BLaER1 treated with 17β-estradiol and CSF1 and Interleukin-3, amounts not matched to agents 10 nM and 100 nM (cell line): Measurements from ENCODE around the gene DMRT2.

ENCODE experiments used
- H3K27ac ChIP-seq, 11 experiments: shearing (Covaris generic); formaldehyde crosslinking; 2 replicates each; pipeline ENCODE4 v1.8.1; 2022
- H3K27me3 ChIP-seq, 11 experiments: shearing (Covaris generic); formaldehyde crosslinking; 2 replicates each; pipeline ENCODE4 v1.8.1; 2022
- H3K36me3 ChIP-seq, 11 experiments: shearing (Covaris generic); formaldehyde crosslinking; 2 replicates each; pipeline ENCODE4 v1.8.1; 2022
- H3K4me1 ChIP-seq, 10 experiments: shearing (Covaris generic); formaldehyde crosslinking; 2 replicates each; pipeline ENCODE4 v1.8.1; 2022
- H3K4me2 ChIP-seq, 11 experiments: shearing (Covaris generic); formaldehyde crosslinking; 2 replicates each; pipeline ENCODE4 v1.8.1; 2022
- H3K4me3 ChIP-seq, 10 experiments: shearing (Covaris generic); formaldehyde crosslinking; 2 replicates each; pipeline ENCODE4 v1.8.1; 2022
- H3K9ac ChIP-seq, 11 experiments: shearing (Covaris generic); formaldehyde crosslinking; 2 replicates each; pipeline ENCODE4 v1.8.1; 2022
- H3K9me3 ChIP-seq, 11 experiments: shearing (Covaris generic); formaldehyde crosslinking; replicated peaks in 1 of 11; 2 replicates each; pipeline ENCODE4 v1.8.1; 2022
- H4K20me1 ChIP-seq, 11 experiments: shearing (Covaris generic); formaldehyde crosslinking; 2 replicates each; pipeline ENCODE4 v1.8.1; 2022
- Cebpa-rat ChIP-seq, 11 experiments: shearing (Covaris generic); IDR thresholded peaks; 2 replicates each; pipeline ENCODE4 v1.8.1; 2022

DMRT2 gene

DNA sequence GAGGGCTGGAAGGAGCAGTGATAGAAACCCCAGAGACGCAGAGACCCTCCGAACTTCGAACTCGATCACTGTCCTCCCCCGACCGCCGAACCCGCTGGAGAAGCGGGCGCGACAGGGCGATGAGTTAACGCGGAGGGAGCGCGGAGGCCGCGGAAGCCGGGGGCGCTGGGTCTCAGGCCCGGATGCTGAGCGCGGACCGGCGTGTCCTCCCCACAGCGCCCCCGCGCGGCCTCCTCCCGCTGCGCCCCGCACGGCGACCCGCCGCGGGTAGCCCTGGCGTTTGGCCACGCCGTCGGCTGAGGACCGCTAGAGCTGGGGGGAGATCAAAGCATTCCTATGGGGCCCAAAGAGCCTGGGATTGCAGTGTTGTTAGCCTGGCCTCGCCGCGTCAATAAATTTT is 7.7 kb upstream of the DMRT2 start:
- peaks cover 26 to 43% (median 31%) of the 10 kb centered on the region in 11 experiments for H3K9me3 ChIP-seq
- no peaks in the 10 kb centered on the region for H3K36me3 ChIP-seq
- TF ChIP-seq Cebpa-rat (IDR thresholded peaks at IDR 0.05) = no peak
- peaks cover 0 to 4% (median 1%) of the 10 kb centered on the region in 10 experiments; a peak in 6 of 20 replicates for H3K4me1 ChIP-seq
- no peak overlapping the region for H3K4me2 ChIP-seq
- H3K4me3 ChIP-seq = no peak overlapping the region
- H3K27ac ChIP-seq = no peak overlapping the region
- peaks cover 37 to 46% (median 42%) of the 10 kb centered on the region in 11 experiments for H3K27me3 ChIP-seq
- H4K20me1 ChIP-seq = no peaks in the 10 kb centered on the region
- H3K9ac ChIP-seq = no peak overlapping the region

DNA sequence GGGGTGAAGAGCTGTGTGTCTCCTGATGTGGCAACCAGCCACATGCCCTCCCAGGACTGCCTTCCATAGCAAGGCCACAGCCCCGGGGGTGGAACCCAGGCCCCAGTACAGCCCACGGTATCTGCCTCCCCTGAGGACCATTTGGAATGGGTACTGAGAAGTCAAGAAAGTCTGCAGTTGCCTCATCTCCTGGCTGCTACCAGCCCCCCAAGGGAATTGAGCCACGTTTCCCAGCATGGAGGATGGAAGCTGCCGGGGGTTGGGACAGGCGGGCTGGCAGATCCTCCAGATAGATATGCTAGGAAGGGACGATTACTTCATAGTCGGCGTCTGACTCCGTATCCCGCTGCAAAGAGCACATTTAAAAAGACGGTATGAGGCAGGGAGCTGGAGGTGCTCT is 5.5 kb upstream of the DMRT2 start:
- H3K27me3 ChIP-seq = peaks cover 59 to 67% (median 64%) of the 10 kb centered on the region in 11 experiments
- no peak for TF ChIP-seq Cebpa-rat (IDR thresholded peaks at IDR 0.05)
- peaks cover 41 to 59% (median 46%) of the 10 kb centered on the region in 11 experiments for H3K9me3 ChIP-seq
- no peaks in the 10 kb centered on the region for H4K20me1 ChIP-seq
- no peak overlapping the region for H3K4me2 ChIP-seq
- peaks cover 0 to 16% (median 7%) of the 10 kb centered on the region in 10 experiments; a peak in 8 of 20 replicates for H3K4me1 ChIP-seq
- H3K4me3 ChIP-seq = no peak overlapping the region
- no peak overlapping the region for H3K9ac ChIP-seq
- no peak overlapping the region for H3K27ac ChIP-seq
- no peaks in the 10 kb centered on the region for H3K36me3 ChIP-seq

DNA sequence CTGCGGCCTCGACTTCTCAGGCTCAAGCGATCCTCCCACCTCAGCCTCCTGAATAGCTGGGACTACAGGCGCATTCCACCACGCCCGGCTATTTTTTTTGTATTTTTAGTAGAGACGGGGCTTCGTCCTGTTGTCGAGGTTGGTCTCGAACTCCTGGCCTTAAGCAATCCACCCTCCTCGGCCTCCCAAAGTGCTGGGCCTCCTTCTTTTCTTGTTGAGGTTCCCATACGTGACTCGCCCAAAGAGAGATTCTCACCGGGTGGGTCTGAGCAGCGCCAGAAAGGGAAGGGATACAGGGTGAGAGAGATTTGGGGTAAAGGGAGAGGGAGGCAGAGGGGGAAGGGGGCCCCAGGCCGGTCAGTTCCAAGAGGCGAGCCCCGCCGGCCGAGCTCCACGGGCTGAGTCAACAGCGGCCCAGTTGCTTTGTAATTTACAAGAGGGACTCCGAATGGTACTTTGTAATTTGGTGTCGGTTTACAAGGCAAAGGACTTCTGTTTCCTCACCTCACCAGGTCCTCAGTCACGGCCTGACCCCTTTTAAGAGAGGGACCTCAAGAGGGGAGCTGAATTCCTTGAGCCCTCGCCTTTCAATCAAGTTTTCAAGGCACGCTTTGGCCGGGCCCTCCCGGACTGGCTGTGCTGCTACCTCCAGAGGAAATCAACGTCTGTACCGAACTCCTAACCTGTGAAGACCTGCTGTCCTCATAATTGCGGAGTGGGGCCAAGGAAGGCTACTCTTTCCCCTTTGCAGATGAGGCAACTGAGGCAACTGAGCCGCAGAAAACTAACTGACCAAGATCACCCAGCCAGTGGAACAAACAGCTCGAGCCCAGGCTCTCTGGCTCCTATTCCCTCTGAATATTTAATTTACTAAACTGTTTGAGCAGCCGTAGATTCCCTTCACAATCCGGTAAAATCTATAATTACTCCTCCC is 3.3 kb upstream of the DMRT2 start:
- H3K36me3 ChIP-seq = no peaks in the 10 kb centered on the region; a peak in 2 of 22 replicates
- no peak for TF ChIP-seq Cebpa-rat (IDR thresholded peaks at IDR 0.05)
- peaks cover 64 to 81% (median 68%) of the 10 kb centered on the region in 11 experiments for H3K9me3 ChIP-seq
- H3K27ac ChIP-seq = no peak overlapping the region
- H4K20me1 ChIP-seq = no peaks in the 10 kb centered on the region
- peaks cover 0 to 16% (median 7%) of the 10 kb centered on the region in 10 experiments; a peak in 8 of 20 replicates for H3K4me1 ChIP-seq
- H3K4me2 ChIP-seq = peak overlapping the region; percentile 53 to 94 (median 82); a peak in 18 of 22 replicates
- H3K27me3 ChIP-seq = peaks cover 81 to 90% (median 86%) of the 10 kb centered on the region in 11 experiments
- peak overlapping the region in 6 of 10 experiments; percentile 46 to 66 (median 52); a peak in 6 of 20 replicates for H3K4me3 ChIP-seq
- no peak overlapping the region for H3K9ac ChIP-seq

DNA sequence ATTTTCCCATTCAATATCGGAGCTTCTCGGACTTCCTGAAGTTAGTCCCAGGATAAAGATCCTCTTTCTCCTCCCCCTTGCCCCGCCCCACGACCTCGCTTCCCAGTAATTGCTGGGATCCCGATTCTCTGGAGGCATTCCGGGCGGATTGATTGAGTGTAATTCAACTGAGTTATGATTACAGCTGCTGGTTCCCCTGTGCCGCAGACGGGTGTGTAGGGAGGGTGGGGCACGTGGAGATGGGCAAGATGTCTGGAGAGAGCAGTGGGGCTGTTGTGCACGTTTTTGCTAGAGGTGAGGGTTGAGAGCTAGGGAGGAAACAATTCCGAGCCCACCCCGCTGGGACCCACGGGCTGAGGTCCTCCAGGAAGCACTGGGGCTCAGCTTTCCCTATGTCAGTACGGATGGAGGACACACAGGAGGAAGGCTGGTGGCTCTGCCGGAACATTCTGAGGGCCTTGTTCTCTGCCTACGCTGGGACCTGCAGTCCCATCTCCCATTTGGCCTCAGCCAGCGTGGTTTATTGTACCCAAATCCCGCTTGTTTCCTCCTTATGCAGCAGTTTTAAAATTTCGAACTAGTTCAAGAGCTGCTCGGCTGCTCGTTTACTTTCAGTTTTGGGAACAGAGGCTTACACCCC is 2.4 kb upstream of the DMRT2 start:
- peak overlapping the region; percentile 53 to 94 (median 82) for H3K4me2 ChIP-seq
- peak overlapping the region in 7 of 11 experiments; percentile 0 to 46 (median 29); a peak in 5 of 22 replicates for H3K9ac ChIP-seq
- peaks cover 0 to 16% (median 7%) of the 10 kb centered on the region in 10 experiments; a peak in 8 of 20 replicates for H3K4me1 ChIP-seq
- no peak for TF ChIP-seq Cebpa-rat (IDR thresholded peaks at IDR 0.05)
- no peaks in the 10 kb centered on the region for H4K20me1 ChIP-seq
- H3K27me3 ChIP-seq = peaks cover 89 to 98% (median 94%) of the 10 kb centered on the region in 11 experiments
- H3K27ac ChIP-seq = no peak overlapping the region
- no peaks in the 10 kb centered on the region; a peak in 2 of 22 replicates for H3K36me3 ChIP-seq
- peaks cover 62 to 82% (median 71%) of the 10 kb centered on the region in 11 experiments for H3K9me3 ChIP-seq
- H3K4me3 ChIP-seq = peak overlapping the region; percentile 27 to 66 (median 47); a peak in 15 of 20 replicates

DNA sequence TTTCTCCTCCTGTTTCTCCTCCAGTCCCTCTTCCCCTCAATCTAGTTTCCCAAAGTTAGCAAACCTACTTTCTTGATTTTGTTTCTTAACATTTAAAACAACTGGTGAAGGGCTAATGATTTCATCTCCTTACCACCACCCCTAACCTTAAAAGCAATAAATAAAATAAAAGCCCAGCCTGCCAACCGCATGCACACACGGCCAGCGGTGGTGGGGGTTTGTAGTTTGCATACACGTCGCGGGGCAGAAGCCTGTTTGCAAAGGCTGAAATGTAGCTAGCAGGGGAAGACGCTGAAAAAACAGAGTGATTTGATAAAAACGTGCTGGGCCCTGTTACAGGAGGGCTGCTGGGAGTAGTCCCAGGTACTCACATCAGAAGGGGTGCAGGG is 1.9 kb upstream of the DMRT2 start:
- peak overlapping the region; percentile 27 to 66 (median 47); a peak in 14 of 20 replicates for H3K4me3 ChIP-seq
- peak overlapping the region; percentile 53 to 94 (median 82) for H3K4me2 ChIP-seq
- peak overlapping the region in 5 of 11 experiments; percentile 0 to 46 (median 41); a peak in 5 of 22 replicates for H3K9ac ChIP-seq
- no peaks in the 10 kb centered on the region; a peak in 2 of 22 replicates for H3K36me3 ChIP-seq
- H3K27me3 ChIP-seq = peaks cover 94 to 100% (median 99%) of the 10 kb centered on the region in 11 experiments
- no peak overlapping the region for H3K27ac ChIP-seq
- H3K9me3 ChIP-seq = peaks cover 62 to 86% (median 71%) of the 10 kb centered on the region in 11 experiments
- no peaks in the 10 kb centered on the region; a peak in 1 of 22 replicates for H4K20me1 ChIP-seq
- no peak for TF ChIP-seq Cebpa-rat (IDR thresholded peaks at IDR 0.05)
- H3K4me1 ChIP-seq = peaks cover 0 to 16% (median 7%) of the 10 kb centered on the region in 10 experiments; a peak in 8 of 20 replicates

DNA sequence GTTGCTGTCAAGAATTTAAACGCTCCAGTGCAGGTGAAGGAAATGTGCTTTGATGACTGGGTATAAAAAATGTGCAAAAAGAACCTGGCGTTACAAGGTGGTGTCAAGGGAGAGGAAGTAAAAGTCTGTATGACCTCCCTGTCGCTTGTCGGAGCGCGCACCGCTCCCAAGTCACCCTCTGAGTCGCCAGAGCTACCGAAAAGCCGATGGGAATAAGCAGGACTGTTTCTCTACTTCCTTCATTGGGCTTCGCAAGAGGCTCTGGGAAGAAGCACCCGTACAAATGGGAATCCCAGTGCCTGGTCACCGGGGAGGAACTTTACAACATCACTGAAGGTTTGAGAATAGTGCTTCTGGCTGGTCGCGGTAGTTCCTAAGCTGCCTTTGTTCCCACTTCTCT is 1.3 kb upstream of the DMRT2 start:
- H3K4me3 ChIP-seq = no peak overlapping the region; a peak in 1 of 20 replicates
- no peak overlapping the region for H3K4me2 ChIP-seq
- peaks cover 0 to 16% (median 7%) of the 10 kb centered on the region in 10 experiments; a peak in 8 of 20 replicates for H3K4me1 ChIP-seq
- peaks cover 95 to 100% (median 100%) of the 10 kb centered on the region in 11 experiments for H3K27me3 ChIP-seq
- peaks cover 62 to 82% (median 71%) of the 10 kb centered on the region in 11 experiments for H3K9me3 ChIP-seq
- no peak overlapping the region for H3K9ac ChIP-seq
- no peaks in the 10 kb centered on the region; a peak in 2 of 22 replicates for H3K36me3 ChIP-seq
- no peak for TF ChIP-seq Cebpa-rat (IDR thresholded peaks at IDR 0.05)
- no peak overlapping the region for H3K27ac ChIP-seq
- no peaks in the 10 kb centered on the region; a peak in 1 of 22 replicates for H4K20me1 ChIP-seq

DNA sequence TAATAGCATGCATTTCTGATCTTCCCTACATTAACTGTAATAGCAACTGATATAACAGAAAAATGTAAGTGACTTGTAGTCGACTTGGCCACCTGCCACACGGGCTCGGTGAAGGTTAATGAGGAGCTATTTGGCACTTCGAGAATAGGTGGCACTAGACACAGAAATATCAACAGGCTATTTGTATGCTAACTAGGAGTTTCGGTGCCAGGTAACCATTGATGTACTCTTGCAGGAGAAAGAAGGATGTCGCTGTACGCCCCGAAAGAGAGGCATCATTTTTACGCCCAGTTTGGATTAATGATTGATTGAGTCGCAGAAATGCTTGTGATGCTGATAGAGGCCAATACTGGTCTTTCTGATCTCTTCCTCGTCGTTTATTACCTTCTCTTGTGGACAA is 516 bp upstream of the DMRT2 start:
- H3K27me3 ChIP-seq = peaks cover 96 to 100% (median 98%) of the 10 kb centered on the region in 11 experiments
- H3K4me2 ChIP-seq = no peak overlapping the region
- H3K4me3 ChIP-seq = no peak overlapping the region
- H3K9me3 ChIP-seq = peaks cover 60 to 79% (median 68%) of the 10 kb centered on the region in 11 experiments
- H3K4me1 ChIP-seq = peaks cover 0 to 16% (median 7%) of the 10 kb centered on the region in 10 experiments; a peak in 8 of 20 replicates
- H3K9ac ChIP-seq = no peak overlapping the region
- no peak overlapping the region for H3K27ac ChIP-seq
- no peaks in the 10 kb centered on the region; a peak in 1 of 22 replicates for H4K20me1 ChIP-seq
- no peaks in the 10 kb centered on the region; a peak in 2 of 22 replicates for H3K36me3 ChIP-seq
- TF ChIP-seq Cebpa-rat (IDR thresholded peaks at IDR 0.05) = no peak

DNA sequence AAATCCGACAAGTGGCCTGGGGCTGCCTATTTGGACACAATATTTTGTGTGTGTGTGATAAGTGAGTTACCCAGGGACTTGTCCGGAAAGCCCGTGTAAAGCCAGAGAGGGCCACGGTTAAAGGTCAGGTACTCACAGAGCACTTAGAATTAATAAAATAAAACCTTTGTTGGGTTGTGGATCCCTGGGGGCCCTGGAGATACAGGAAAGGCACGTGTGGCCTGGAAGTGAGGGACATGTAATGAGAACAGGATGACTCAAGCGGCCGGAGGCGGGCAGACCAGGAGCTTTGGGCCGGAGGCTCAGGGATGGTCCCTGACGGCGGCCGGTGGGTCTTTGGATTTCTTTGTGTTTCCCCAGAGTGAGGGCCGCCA is 1.0 kb downstream of the DMRT2 start:
- peaks cover 0 to 16% (median 7%) of the 10 kb centered on the region in 10 experiments; a peak in 8 of 20 replicates for H3K4me1 ChIP-seq
- H3K9me3 ChIP-seq = peaks cover 47 to 63% (median 52%) of the 10 kb centered on the region in 11 experiments
- peaks cover 81 to 97% (median 86%) of the 10 kb centered on the region in 11 experiments for H3K27me3 ChIP-seq
- TF ChIP-seq Cebpa-rat (IDR thresholded peaks at IDR 0.05) = no peak
- H3K36me3 ChIP-seq = no peaks in the 10 kb centered on the region; a peak in 2 of 22 replicates
- no peak overlapping the region for H3K27ac ChIP-seq
- peak overlapping the region in 6 of 11 experiments; percentile 54 to 64 (median 58); a peak in 7 of 22 replicates for H3K4me2 ChIP-seq
- no peak overlapping the region for H3K9ac ChIP-seq
- H4K20me1 ChIP-seq = no peaks in the 10 kb centered on the region; a peak in 1 of 22 replicates
- peak overlapping the region in 6 of 10 experiments; percentile 20 to 54 (median 40); a peak in 7 of 20 replicates for H3K4me3 ChIP-seq
